Karpas-422 (cell line): ENCODE measurements around the gene SFTPB. TPM values are rescaled to one million over a fixed set of nuclear protein-coding genes. Genes with fewer than 3 reads are reported as not detected.

Experiments used
- DNase-seq: peaks from one replicate; pipeline ENCODE4 v3.0.0-alpha.2; 2015
- H2AFZ ChIP-seq: fragments of 200-600 bp; sonication (generic); 2 replicates; pipeline ENCODE4 v1.6.1; 2014; ENCODE audit warnings: antibody characterized with exemption, low read length, mixed read lengths
- H3K27ac ChIP-seq: fragments of 200-600 bp; sonication (generic); 2 replicates; pipeline ENCODE4 v1.5.1; 2014; ENCODE audit warnings: mild to moderate bottlenecking, low read length, moderate library complexity
- H3K27me3 ChIP-seq: fragments of 200-600 bp; sonication (generic); 2 replicates; pipeline ENCODE4 v1.6.1; 2014; ENCODE audit warnings: low read length, mixed read lengths
- H3K36me3 ChIP-seq: fragments of 200-600 bp; sonication (generic); 2 replicates; pipeline ENCODE4 v1.6.1; 2014; ENCODE audit warnings: low read length, mixed read lengths; ENCODE audit not compliant: insufficient read depth
- H3K4me1 ChIP-seq: fragments of 200-600 bp; sonication (generic); 2 replicates; pipeline ENCODE4 v1.6.1; 2014; ENCODE audit warnings: mild to moderate bottlenecking, low read length, mixed read lengths
- H3K4me2 ChIP-seq: fragments of 200-600 bp; sonication (generic); 2 replicates; pipeline ENCODE4 v1.6.1; 2014; ENCODE audit warnings: low read length, low read depth, mild to moderate bottlenecking; ENCODE audit not compliant: poor library complexity, severe bottlenecking
- H3K4me3 ChIP-seq: fragments of 200-600 bp; sonication (generic); 2 replicates; pipeline ENCODE4 v1.5.1; 2014; ENCODE audit warnings: mild to moderate bottlenecking, antibody characterized with exemption, low read length, mixed read lengths
- H3K79me2 ChIP-seq: fragments of 200-600 bp; sonication (generic); 2 replicates; pipeline ENCODE4 v1.6.1; 2014; ENCODE audit warnings: mild to moderate bottlenecking, low read length, mixed read lengths
- H3K9ac ChIP-seq: fragments of 200-600 bp; sonication (generic); 2 replicates; pipeline ENCODE4 v1.6.0; 2014; ENCODE audit warnings: low read length
- H3K9me2 ChIP-seq: fragments of 200-600 bp; sonication (generic), shearing (Covaris generic); replicated peaks from 2 replicates; pipeline ENCODE4 v1.6.0; 2014; ENCODE audit warnings: mild to moderate bottlenecking, low read length, moderate library complexity; ENCODE audit not compliant: insufficient read depth
- H3K9me3 ChIP-seq: fragments of 300-700, 200-600 bp; sonication (generic); 2 replicates; pipeline ENCODE4 v1.6.1; 2014; ENCODE audit warnings: low read length, mixed read lengths
- H4K20me1 ChIP-seq: fragments of 200-600 bp; sonication (generic); 2 replicates; pipeline ENCODE4 v1.6.1; 2014; ENCODE audit warnings: mild to moderate bottlenecking, antibody characterized with exemption, low read length, low read depth; ENCODE audit not compliant: insufficient read depth
- total RNA-seq: library from RNA; depleted of rRNA; stranded (reverse); fragments of >200 nt; shearing (Covaris generic); gene quantifications from 2 replicates; pipeline ENCODE4 v1.2.3, GENCODE V29; 2014; ENCODE audit warnings: low replicate concordance

SFTPB gene
- total RNA-seq, 1 experiment from 2014 or later: not detected

DNA sequence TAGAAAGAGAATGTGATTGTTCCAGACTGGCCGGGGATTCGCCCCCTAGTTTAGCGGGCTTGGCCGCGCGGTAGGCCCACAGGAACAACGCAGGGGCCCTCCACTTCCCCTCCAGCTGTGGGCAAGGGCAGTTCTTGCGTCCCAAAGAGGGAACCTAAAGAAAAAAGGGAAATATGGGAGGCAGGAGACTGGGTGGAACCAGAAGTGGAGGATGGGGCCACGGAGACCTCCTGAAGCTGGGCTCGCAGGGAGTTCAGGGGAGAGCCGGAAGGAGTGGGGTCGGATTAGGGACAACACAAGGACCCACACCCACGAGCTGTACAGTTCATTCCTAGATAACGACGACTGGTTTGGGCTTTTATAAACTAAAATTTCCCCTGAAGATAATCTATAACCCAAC lies 44.3 kb upstream of the SFTPB start:
- H3K4me3 ChIP-seq: no peak overlapping the region
- no peaks in the 10 kb centered on the region for H3K9me2 ChIP-seq
- no peaks in the 10 kb centered on the region for H3K27me3 ChIP-seq
- H3K27ac ChIP-seq: no peak overlapping the region
- no peak for DNase-seq
- no peaks in the 10 kb centered on the region for H3K36me3 ChIP-seq
- no peaks in the 10 kb centered on the region for H4K20me1 ChIP-seq
- H3K9me3 ChIP-seq: no peaks in the 10 kb centered on the region
- no peak overlapping the region for H3K9ac ChIP-seq
- H3K79me2 ChIP-seq: no peaks in the 10 kb centered on the region
- no peak overlapping the region for H3K4me2 ChIP-seq
- H3K4me1 ChIP-seq: no peaks in the 10 kb centered on the region
- no peak overlapping the region for H2AFZ ChIP-seq

DNA sequence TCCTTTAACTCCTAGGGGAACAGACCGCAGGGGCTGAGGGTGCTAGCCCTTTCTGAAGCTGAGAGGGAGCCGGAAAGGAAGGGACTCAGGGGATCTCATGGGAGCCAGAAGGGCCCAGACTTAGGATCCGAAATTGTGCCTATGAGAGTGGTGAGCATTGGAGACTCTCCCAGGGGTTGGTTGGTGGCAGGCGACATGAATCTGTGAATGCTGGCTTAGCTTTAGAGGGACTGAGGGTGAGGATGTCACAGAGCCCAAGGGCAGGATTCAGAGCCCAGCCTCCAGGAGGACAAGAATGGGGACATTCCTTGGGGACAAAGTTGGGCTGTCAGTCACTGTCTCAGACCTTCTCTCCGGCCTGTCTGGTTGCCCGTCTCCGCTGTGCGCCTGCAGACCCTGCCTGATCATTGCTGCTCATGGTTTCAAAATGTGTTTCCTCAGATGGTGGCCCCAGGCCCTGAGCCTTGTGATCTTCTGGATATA lies 43.6 kb upstream of the SFTPB start:
- Histone ChIP-seq H3K4me2 (no peak overlapping the region), H3K79me2 (no peaks in the 10 kb centered on the region), H3K36me3 (no peaks in the 10 kb centered on the region), H3K9me2 (no peaks in the 10 kb centered on the region), H3K4me1 (no peaks in the 10 kb centered on the region), H3K4me3 (no peak overlapping the region), H3K27ac (no peak overlapping the region), H2AFZ (no peak overlapping the region), H4K20me1 (no peaks in the 10 kb centered on the region), H3K9ac (no peak overlapping the region), H3K27me3 (no peaks in the 10 kb centered on the region), H3K9me3 (no peaks in the 10 kb centered on the region)
- no peak for DNase-seq

DNA sequence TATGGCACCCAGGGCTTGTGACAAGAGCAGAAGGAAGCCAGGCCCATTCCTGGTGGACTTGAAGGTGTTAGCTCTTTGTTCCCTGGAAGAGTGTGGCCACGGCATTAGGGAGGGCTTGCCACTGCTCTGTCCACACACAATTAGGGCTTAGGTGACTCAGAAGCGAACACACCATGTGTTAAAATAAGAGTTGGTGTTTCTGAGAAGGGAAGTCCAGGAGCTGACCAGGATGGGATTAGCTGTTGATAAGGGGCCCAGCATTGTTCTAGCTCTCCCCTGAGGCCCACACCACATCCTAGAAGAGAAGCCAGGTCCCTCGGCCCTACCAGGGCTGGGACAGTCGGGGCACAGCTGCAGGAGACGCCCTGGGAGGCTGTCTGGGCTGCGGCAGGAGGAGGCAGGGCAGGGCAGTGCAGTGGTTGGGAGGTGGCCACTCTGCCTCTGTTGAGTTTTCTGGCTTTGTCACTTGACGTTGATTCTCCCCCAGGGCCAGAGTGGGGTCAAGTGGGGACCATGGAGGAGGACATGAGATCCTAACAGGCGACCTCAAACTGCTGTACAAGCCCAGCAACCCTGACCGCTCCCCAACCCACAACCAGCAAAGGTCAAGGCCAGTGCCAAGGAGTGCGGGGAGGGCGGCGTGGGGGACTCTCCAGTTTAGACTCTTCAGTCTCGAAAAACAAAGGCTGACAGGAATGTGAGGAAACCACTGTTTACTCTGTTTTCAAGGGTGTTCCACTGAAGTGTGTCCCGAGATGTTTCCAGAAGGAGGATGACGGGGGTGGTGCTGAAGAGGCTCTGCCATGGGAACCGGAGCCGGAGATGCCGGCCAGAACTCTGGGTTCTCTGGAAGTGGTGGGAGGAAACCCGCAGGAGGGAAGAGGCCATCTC lies 42.9 kb upstream of the SFTPB start:
- Histone ChIP-seq H3K4me3 (no peak overlapping the region), H3K4me1 (no peaks in the 10 kb centered on the region), H3K27ac (no peak overlapping the region), H2AFZ (no peak overlapping the region), H3K9me3 (no peaks in the 10 kb centered on the region), H3K36me3 (no peaks in the 10 kb centered on the region), H3K9ac (no peak overlapping the region), H3K79me2 (no peaks in the 10 kb centered on the region), H3K9me2 (no peaks in the 10 kb centered on the region), H4K20me1 (no peaks in the 10 kb centered on the region), H3K4me2 (no peak overlapping the region), H3K27me3 (no peaks in the 10 kb centered on the region)
- DNase-seq: no peak

DNA sequence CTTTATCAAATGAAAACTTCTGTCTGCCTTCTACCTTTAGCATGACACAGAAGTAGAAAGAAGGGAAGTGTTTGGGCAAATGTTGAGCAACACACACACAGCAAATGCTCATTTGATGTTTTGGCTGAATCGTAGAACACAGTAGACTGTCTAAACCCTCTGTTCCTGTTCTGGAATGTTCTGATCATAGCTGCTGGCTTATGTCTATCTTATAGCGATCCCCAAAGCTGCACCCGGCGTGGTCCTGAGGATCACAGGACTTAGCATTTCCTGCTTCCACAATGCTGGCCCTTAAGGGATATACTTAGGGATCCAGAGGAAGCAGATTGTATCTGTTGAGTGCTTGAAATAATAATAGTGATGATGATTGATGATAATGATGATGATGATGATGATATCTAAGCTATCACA lies 41.4 kb upstream of the SFTPB start:
- no peaks in the 10 kb centered on the region for H3K36me3 ChIP-seq

DNA sequence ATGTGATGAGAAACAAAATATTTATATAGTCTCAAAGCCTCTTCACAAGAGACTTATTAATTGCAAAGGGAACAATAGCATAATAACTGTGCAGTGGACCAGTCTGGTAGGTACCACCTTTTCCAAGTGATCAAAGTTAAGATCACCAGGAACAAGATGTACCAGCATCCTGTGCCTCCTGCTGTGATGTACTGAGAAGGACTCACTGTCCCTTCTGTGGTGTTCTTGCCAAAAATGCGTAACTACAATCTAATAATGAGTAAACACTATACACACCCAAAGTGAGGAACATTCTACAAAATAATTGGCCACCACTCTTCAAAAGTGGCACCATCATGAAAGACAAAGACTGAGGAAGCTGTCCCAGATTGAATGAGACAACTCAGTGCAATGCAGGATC lies 40.6 kb upstream of the SFTPB start:
- Histone ChIP-seq H3K79me2 (no peaks in the 10 kb centered on the region), H3K4me1 (peaks cover 11% of the 10 kb centered on the region), H4K20me1 (no peaks in the 10 kb centered on the region)

More for the DNA sequence above, 41.4 kb upstream of the SFTPB start:
- no peaks in the 10 kb centered on the region for H3K9me2 ChIP-seq
- no peak overlapping the region for H2AFZ ChIP-seq
- H3K4me3 ChIP-seq: no peak overlapping the region
- H3K4me1 ChIP-seq: peaks cover 10% of the 10 kb centered on the region
- no peak overlapping the region for H3K27ac ChIP-seq
- H3K79me2 ChIP-seq: no peaks in the 10 kb centered on the region
- H3K9me3 ChIP-seq: no peaks in the 10 kb centered on the region
- no peak overlapping the region for H3K4me2 ChIP-seq
- no peaks in the 10 kb centered on the region for H3K27me3 ChIP-seq
- DNase-seq: no peak
- H3K9ac ChIP-seq: no peak overlapping the region
- H4K20me1 ChIP-seq: no peaks in the 10 kb centered on the region

DNA sequence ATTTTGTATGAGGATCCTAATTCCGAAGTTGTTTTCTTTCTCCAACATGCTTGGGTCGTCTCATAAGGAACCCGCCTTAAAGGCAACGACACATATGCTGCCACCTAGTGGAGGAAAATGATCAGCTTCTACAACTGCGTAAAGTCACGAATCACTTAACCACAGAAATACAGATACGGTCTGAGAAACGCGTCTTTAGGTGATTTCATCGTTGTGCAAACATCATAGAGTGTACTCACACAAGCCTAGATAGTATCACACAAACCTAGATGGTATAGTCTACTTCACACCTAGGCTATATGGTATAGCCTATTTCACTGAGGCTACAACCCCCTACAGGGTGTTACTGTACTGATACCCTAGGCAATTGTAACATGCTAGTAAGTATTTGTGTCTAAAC lies 39.3 kb upstream of the SFTPB start:
- Histone ChIP-seq H3K36me3 (no peaks in the 10 kb centered on the region), H3K27me3 (no peaks in the 10 kb centered on the region), H3K4me1 (peaks cover 11% of the 10 kb centered on the region), H2AFZ (no peak overlapping the region), H3K27ac (no peak overlapping the region), H3K9me3 (no peaks in the 10 kb centered on the region), H3K79me2 (no peaks in the 10 kb centered on the region), H3K9ac (no peak overlapping the region), H3K4me3 (no peak overlapping the region), H3K9me2 (no peaks in the 10 kb centered on the region), H3K4me2 (no peak overlapping the region), H4K20me1 (no peaks in the 10 kb centered on the region)
- peak; percentile 95 for DNase-seq

More for the DNA sequence above, 40.6 kb upstream of the SFTPB start:
- Histone ChIP-seq H3K9me2 (no peaks in the 10 kb centered on the region), H2AFZ (no peak overlapping the region), H3K27ac (no peak overlapping the region), H3K27me3 (no peaks in the 10 kb centered on the region), H3K9ac (no peak overlapping the region), H3K4me2 (no peak overlapping the region), H3K4me3 (no peak overlapping the region), H3K9me3 (no peaks in the 10 kb centered on the region), H3K36me3 (no peaks in the 10 kb centered on the region)
- DNase-seq: no peak

DNA sequence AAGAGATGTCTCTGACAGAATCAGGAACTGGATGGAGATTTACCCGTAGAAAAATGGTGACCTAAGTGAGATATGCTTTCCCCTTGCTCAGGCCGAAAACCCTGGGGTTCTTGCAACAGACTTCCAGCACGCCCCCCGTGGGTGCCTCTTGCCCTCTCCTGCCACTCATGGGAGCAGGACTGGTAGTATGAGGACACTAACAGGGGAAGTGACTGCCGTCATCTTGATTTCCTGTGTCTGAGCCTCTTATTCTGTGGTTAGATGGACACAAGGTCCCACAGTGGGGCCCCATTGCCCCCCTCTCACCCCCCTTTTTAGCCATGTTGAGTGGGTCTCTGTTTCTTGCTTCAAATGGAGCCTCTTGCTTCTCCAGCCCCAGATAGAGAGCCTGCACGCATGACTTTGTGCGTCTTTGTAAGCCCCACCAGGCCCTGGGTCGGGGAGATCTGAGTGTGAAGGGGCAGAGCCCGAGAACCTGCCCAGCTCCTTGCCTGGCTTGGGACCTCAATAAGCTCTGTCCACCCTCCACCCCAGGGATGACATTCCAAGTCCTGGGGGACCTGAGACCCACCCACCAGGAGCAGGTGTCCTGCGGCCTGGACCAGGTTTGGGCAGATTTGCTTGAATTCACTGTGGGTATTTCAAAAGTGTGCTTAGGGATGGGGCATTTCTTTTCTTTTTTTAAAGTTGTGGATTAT lies 38.7 kb upstream of the SFTPB start:
- H3K4me3 ChIP-seq: no peak overlapping the region
- no peak overlapping the region for H3K27ac ChIP-seq
- no peak overlapping the region for H3K9ac ChIP-seq
- H4K20me1 ChIP-seq: no peaks in the 10 kb centered on the region
- H2AFZ ChIP-seq: no peak overlapping the region
- no peaks in the 10 kb centered on the region for H3K9me3 ChIP-seq
- no peaks in the 10 kb centered on the region for H3K27me3 ChIP-seq
- no peak overlapping the region for H3K4me2 ChIP-seq
- H3K36me3 ChIP-seq: no peaks in the 10 kb centered on the region
- H3K4me1 ChIP-seq: peaks cover 11% of the 10 kb centered on the region
- H3K79me2 ChIP-seq: no peaks in the 10 kb centered on the region
- DNase-seq: no peak
- H3K9me2 ChIP-seq: no peaks in the 10 kb centered on the region

DNA sequence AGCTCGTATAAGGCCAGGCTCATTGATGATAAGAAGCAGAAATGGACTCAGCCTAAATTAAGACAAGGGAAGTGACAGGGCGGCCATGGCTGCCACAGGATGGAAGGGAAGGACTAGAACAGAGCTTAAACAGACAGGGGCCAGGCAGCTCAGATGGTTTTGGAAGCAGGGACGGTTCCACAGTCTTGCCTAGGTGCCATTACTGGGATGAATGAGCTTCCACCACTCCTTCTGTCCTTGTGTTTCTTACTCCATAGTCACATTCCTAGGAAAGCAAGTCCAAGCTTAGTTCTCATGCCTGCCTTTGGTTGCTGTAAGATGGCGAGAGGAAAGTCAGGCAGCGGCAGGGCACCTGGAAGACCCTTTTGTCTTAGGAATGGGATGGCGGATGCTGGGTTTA lies 38.1 kb upstream of the SFTPB start:
- H3K79me2 ChIP-seq: no peaks in the 10 kb centered on the region
- peaks cover 11% of the 10 kb centered on the region for H3K4me1 ChIP-seq
- H2AFZ ChIP-seq: no peak overlapping the region
- no peak overlapping the region for H3K4me2 ChIP-seq
- H3K36me3 ChIP-seq: no peaks in the 10 kb centered on the region
- no peaks in the 10 kb centered on the region for H3K9me3 ChIP-seq
- no peaks in the 10 kb centered on the region for H3K27me3 ChIP-seq
- no peak for DNase-seq
- no peak overlapping the region for H3K4me3 ChIP-seq
- H4K20me1 ChIP-seq: no peaks in the 10 kb centered on the region
- H3K27ac ChIP-seq: no peak overlapping the region
- H3K9ac ChIP-seq: no peak overlapping the region
- H3K9me2 ChIP-seq: no peaks in the 10 kb centered on the region
